Measurements from ENCODE around the gene SRRM3. TPM values are rescaled to one million over a fixed set of nuclear protein-coding genes. Genes with fewer than 3 reads are reported as not detected.

SRRM3 gene
- total RNA-seq, 1 experiment from 2014 or later = 0.74 TPM

GRCh38 chr7:76328389-76328788 lies 126.7 kb downstream of the SRRM3 start:
- no peaks in the 10 kb centered on the region for H3K9me2 ChIP-seq (ENCODE audit: insufficient read depth)
- ChIA-PET CTCF (no interaction called here), POLR2A (ENCODE audit: unreplicated experiment) (no interaction called here)
- H3F3A ChIP-seq (ENCODE audit: insufficient read depth, low read depth) = peaks cover 73% of the 10 kb centered on the region
- H2AFZ ChIP-seq = no peak overlapping the region
- no peaks in the 10 kb centered on the region for H3K27me3 ChIP-seq (ENCODE audit: insufficient read depth, low read depth)
- DNase-seq = no peak
- no peak overlapping the region for H3K4me3 ChIP-seq
- BruUV-seq (replicated peaks) = TSS peak; percentile 12
- no peak for TF ChIP-seq EZH2 (IDR thresholded peaks at IDR 0.05; ENCODE audit: low read depth)
- TF ChIP-seq, protein P1, sequence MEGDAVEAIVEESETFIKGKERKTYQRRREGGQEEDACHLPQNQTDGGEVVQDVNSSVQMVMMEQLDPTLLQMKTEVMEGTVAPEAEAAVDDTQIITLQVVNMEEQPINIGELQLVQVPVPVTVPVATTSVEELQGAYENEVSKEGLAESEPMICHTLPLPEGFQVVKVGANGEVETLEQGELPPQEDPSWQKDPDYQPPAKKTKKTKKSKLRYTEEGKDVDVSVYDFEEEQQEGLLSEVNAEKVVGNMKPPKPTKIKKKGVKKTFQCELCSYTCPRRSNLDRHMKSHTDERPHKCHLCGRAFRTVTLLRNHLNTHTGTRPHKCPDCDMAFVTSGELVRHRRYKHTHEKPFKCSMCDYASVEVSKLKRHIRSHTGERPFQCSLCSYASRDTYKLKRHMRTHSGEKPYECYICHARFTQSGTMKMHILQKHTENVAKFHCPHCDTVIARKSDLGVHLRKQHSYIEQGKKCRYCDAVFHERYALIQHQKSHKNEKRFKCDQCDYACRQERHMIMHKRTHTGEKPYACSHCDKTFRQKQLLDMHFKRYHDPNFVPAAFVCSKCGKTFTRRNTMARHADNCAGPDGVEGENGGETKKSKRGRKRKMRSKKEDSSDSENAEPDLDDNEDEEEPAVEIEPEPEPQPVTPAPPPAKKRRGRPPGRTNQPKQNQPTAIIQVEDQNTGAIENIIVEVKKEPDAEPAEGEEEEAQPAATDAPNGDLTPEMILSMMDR (conservative IDR thresholded peaks at IDR 0.05) = no peak
- H3K79me2 ChIP-seq (ENCODE audit: low read depth) = peaks cover 98% of the 10 kb centered on the region
- intact Hi-C loops (cut with micrococcal nuclease; ENCODE audit: unreplicated experiment) = no loop called here
- H3K27ac ChIP-seq = no peak overlapping the region
- peaks cover 25% of the 10 kb centered on the region for H3K36me3 ChIP-seq (ENCODE audit: low read depth)
- H3K4me1 ChIP-seq (replicated peaks; ENCODE audit: insufficient read depth) = peaks cover 5% of the 10 kb centered on the region
- H3K4me2 ChIP-seq = no peak overlapping the region
- no peaks in the 10 kb centered on the region for H3K9me3 ChIP-seq (ENCODE audit: insufficient read depth, low read depth)
- peaks cover 96% of the 10 kb centered on the region for H4K20me1 ChIP-seq (ENCODE audit: insufficient read depth)

DNA sequence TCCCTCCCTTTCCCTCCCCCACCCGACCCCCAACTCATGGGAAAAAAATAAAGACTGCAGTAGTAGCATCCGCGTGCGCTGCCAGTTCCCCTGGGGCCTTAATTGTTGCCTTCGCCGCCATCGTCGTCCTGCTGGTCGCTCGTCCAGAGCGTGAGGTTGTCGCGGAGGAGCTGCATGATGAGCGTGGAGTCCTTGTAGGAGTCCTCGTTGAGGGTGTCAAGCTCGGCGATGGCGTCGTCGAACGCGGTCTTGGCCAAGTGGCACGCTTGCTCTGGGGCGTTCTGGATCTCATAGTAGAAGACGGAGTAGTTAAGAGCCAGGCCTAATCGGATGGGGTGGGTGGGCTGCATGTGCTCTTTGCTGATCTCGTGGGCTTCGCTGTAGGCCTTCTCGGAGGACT lies 127.8 kb downstream of the SRRM3 start:
- no peak overlapping the region for H2AFZ ChIP-seq
- H3K9me3 ChIP-seq (ENCODE audit: insufficient read depth, low read depth) = no peaks in the 10 kb centered on the region
- no peak for DNase-seq
- intact Hi-C loops (cut with micrococcal nuclease; ENCODE audit: unreplicated experiment) = no loop called here
- H4K20me1 ChIP-seq (ENCODE audit: insufficient read depth) = peaks cover 96% of the 10 kb centered on the region
- H3K4me2 ChIP-seq = no peak overlapping the region
- H3K79me2 ChIP-seq (ENCODE audit: low read depth) = peaks cover 98% of the 10 kb centered on the region
- TF ChIP-seq EZH2 (IDR thresholded peaks at IDR 0.05; ENCODE audit: low read depth) = no peak
- TF ChIP-seq, protein P1 (conservative IDR thresholded peaks at IDR 0.05) = no peak
- BruUV-seq (replicated peaks) = no TSS peak
- H3K27me3 ChIP-seq (ENCODE audit: insufficient read depth, low read depth) = no peaks in the 10 kb centered on the region
- no peaks in the 10 kb centered on the region for H3K9me2 ChIP-seq (ENCODE audit: insufficient read depth)
- peaks cover 25% of the 10 kb centered on the region for H3K36me3 ChIP-seq (ENCODE audit: low read depth)
- CTCF ChIA-PET = no interaction called here
- POLR2A ChIA-PET (ENCODE audit: unreplicated experiment) = no interaction called here
- H3F3A ChIP-seq (ENCODE audit: insufficient read depth, low read depth) = peaks cover 74% of the 10 kb centered on the region
- H3K27ac ChIP-seq = no peak overlapping the region
- no peak overlapping the region for H3K4me3 ChIP-seq
- H3K4me1 ChIP-seq (replicated peaks; ENCODE audit: insufficient read depth) = peaks cover 16% of the 10 kb centered on the region

DNA sequence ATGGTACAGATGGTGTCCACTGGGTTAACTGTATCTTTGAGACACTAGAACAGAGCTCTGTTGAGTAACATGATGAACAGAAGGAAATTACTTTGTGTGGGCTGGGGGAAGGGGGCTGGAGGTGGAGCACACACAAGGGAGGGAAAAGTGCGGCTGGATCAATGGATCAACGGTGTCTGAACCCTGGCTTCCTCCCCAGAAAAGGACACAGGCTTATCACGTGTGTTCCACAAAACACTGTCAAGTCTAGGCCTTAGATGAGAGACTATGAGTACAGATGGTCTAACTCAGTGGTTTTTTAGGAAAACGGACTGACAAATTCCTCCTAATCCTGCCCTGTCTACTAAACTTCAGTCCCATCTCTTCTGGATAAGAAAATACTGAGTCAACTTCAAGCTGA lies 128.6 kb downstream of the SRRM3 start:
- ChIA-PET POLR2A (ENCODE audit: unreplicated experiment) (no interaction called here), CTCF (no interaction called here)
- Histone ChIP-seq H3K27me3 (ENCODE audit: insufficient read depth, low read depth) (no peaks in the 10 kb centered on the region), H3K36me3 (ENCODE audit: low read depth) (peaks cover 23% of the 10 kb centered on the region), H2AFZ (no peak overlapping the region), H3K4me1 (replicated peaks; ENCODE audit: insufficient read depth) (peaks cover 20% of the 10 kb centered on the region), H4K20me1 (ENCODE audit: insufficient read depth) (peaks cover 90% of the 10 kb centered on the region), H3F3A (ENCODE audit: insufficient read depth, low read depth) (peaks cover 71% of the 10 kb centered on the region), H3K4me3 (no peak overlapping the region), H3K9me2 (ENCODE audit: insufficient read depth) (no peaks in the 10 kb centered on the region), H3K4me2 (no peak overlapping the region), H3K9me3 (ENCODE audit: insufficient read depth, low read depth) (no peaks in the 10 kb centered on the region), H3K27ac (no peak overlapping the region), H3K79me2 (ENCODE audit: low read depth) (peaks cover 98% of the 10 kb centered on the region)
- intact Hi-C loops (cut with micrococcal nuclease; ENCODE audit: unreplicated experiment) = no loop called here
- DNase-seq = no peak
- BruUV-seq (replicated peaks) = no TSS peak
- TF ChIP-seq, protein P1 (conservative IDR thresholded peaks at IDR 0.05) = no peak
- no peak for TF ChIP-seq EZH2 (IDR thresholded peaks at IDR 0.05; ENCODE audit: low read depth)

All from PC-9 (cell line).